GM19395 (cell line): Measurements from ENCODE around the gene COA8.
"Not testable (repeated sequence)": the region's sequence is repeated elsewhere in the genome, so short reads cannot be mapped to it uniquely, and the experiment has no call there.

Experiments used
- ATAC-seq: cut with Tn5 transposase; IDR thresholded peaks from one replicate; pipeline ENCODE4 v1.9.1; 2021; ENCODE audit warnings: mild to moderate bottlenecking, moderate library complexity; ENCODE audit not compliant: unreplicated experiment

The COA8 gene

GRCh38 chr14:103525430-103526246, 37.1 kb upstream of the COA8 start:
- not testable (repeated sequence) for ATAC-seq

DNA sequence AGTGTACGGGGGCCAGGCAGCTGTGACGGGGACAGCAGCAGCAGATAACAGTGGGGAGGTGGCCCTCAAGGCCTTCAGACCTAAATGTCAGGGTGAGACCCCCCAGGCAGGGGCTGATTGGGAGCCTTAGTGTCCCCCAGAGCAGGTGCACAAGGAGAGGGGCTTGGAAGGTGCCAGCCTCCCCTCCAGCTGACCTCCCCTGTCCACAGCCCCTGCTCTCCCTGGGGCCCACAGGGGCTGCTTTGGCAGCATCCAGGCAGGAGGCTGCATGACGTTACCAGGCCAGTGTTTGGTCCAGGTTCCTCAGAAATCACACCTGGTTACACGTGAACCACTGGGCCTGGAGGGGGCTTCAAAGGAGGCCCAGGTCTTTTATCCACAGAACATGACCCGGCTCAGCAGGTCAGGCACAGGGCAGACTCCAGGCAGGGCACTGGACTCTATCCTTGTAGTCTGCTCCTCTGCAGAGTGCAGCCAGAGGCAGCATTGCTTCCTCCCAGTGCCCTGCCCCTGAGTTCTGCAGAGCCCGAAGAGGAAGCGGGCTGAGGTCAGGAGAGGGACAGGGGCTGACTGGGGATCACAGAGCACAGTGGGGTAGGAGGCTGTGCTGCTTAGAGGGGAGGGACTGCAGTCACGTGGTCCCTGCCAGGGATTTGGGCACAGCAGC, 36.4 kb upstream of the COA8 start:
- no peak for ATAC-seq

DNA sequence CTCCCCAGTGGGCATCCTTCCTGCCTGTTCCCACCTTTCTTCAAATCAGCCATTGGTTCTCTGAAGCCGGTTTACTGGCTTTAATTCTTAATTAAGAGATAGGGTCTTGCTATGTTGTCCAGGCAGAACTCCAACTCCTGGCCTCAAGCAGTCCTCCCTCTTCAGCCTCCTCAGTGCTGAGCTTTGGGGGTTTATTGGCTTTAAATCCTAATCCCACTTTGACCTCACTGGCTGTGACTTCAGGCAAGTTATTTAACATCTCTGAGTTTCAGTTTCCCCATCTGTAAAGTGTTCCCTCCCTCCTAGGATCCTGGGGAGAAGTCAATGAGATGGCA, 35.9 kb upstream of the COA8 start:
- ATAC-seq = no peak

DNA sequence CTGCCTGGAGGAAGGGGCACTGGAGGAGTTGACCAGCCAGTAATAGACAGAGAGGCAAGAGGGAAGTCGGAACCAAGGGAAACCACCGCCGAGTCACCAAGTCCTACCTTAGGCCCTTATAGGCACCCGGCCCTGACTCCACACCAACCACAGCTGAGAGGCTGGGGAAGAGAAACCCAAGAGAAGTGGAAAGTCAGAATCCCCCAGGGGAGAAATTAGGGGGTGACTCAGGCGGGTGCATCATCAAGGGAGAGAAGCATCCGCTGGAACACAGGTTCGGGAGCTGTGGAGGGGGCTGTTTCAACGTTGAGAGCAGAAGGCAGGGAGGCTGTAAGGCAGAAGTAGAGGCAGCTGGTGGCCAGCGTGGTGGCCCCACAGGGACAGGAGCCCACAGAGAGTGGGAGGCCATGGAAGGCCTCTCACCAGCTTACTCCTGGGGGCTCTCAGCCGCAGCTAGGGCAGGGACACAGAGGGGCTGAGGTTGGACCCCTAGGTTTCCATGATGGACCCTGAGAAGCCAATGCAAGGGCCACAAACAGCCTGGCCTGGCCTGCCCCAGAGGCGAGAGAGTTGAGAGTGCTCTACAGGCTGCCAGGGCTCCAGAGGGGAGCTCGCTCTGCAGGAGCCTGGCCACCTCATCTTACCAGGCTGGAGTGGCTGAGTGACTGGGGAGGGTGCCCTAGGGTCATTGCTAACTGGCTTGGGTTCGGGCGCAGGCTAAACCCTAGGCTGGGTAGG, 35.2 kb upstream of the COA8 start:
- ATAC-seq = peak; percentile 61

DNA sequence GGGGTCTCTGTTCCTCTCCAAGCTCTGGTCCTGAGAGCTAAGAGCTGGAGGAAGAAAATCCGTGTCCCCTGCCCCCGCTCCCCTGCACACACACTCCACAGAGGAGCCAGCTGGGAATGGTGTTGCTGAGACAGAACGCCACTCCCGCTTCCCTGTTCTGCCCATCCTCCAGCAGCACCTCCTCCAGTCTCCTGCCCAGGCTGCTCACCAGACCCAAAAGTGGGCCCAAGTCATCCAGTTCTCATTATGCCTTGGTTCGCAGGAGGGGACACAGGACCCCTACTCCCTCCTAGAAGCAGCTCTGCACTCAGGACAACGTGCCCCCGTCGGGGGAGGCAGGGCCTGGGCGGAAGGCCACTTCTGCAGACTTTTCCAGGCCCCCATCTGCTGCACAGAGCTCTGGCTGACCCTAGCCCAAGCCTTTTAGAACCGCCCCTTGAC, 34.6 kb upstream of the COA8 start:
- no peak for ATAC-seq

DNA sequence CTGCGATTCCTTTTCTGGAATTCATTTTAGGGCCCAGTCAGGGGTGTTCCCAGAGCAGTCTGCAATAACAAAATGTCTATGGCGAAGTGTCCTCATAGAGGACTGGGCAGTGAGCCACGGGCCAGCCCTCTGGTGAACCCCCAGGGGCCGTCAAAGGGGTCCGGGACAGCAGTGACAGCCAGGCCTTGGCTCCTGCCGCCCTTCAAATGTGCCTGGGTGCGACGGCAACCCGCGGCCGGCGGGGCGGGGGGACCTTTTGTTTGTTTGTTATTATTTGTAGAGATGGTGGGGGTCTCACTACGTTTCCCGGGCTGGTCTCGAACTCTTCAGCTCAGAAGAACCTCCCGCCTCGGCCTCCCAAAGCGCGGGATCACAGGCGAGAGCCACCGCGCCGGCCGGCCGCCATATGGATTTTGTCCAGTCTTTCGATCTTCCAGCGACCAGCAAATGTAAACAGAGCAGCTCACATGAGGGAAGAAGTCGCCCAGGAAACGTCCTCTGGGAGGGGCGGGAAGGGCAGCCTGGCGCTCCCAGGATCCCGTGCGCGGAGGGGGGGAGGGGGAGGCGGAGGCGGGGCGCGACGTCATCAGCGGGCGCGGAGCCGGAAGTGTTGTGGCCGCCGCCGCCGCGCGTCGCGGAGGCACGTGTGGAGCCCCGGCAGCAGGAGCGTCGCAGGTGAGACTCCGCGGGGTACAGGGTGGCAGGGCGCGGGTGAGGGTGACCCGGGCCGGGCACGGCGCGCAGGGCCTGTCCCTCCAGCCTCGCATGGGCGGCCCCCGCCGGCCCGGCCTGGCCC, 34.0 kb upstream of the COA8 start, which contains the start of gene TRMT61A:
Gene TRMT61A (plus strand): TSS at position 610 of the 796 bp plus-strand sequence. CDS start 783 bp downstream, outside the sequence.
- no peak for ATAC-seq

GRCh38 chr14:103529383-103530365, 33.1 kb upstream of the COA8 start:
- ATAC-seq = no peak

- no peak for ATAC-seq
Observed at GRCh38 chr14:103530390-103530789, 32.4 kb upstream of the COA8 start.

DNA sequence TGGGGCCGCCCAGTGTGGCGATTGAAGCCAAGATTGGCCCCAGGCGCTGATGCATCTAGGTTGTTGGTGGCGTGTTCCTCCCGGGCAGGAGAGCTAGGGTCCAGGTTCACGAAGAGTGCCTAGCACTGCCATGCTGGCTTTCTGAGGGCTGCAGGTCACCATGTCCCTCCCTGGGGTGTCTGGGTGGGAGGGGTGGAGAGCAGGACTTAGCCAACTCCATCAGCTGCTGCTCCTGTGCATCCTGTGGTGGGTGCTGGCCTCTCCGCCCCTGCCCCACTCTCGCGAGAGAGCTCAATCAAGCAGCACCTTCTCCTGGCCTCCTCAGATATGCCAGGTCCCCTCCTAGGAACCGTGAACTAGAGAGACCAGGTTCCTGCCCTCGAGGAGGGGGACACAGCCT, 31.9 kb upstream of the COA8 start:
- ATAC-seq = no peak

DNA sequence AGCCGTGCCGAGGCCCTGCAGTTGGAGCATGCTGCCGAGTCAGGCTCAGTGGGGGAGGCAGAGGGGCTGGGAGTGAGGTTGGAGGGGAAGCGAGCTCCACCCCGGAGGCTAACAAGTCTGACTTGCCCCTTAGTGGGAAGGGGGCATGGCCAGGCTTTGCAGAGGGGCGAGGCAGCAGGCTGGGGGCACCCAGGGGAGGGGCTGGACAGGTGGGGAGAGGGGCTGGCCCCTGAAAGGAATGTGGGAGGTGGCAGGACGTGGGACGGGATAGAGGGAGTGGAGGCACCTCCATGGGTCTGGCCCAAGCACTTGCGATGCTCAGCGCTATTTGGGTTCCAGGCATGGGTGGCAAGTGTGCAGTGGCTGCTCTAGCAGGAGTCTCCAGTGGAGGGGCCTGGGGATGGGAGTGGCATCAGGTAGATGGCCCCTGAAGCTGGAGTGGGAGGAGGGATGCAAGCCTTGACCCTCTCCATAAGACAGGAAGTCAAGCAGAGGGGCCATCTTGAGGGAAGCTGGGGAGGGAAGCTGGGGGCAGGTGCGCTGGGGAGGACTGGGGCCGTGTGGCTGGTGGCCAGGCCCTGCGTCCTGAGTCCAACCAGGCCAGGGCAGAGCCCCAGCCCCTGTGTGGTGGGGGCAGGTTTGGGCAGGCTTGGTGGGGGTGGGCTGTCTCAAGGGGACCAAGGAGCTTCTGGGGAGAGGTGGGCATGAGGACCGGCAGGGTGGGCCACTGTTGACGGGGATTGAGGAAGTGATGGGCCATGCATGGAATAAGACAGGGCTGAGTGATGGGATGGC, 31.1 kb upstream of the COA8 start:
- no peak for ATAC-seq

DNA sequence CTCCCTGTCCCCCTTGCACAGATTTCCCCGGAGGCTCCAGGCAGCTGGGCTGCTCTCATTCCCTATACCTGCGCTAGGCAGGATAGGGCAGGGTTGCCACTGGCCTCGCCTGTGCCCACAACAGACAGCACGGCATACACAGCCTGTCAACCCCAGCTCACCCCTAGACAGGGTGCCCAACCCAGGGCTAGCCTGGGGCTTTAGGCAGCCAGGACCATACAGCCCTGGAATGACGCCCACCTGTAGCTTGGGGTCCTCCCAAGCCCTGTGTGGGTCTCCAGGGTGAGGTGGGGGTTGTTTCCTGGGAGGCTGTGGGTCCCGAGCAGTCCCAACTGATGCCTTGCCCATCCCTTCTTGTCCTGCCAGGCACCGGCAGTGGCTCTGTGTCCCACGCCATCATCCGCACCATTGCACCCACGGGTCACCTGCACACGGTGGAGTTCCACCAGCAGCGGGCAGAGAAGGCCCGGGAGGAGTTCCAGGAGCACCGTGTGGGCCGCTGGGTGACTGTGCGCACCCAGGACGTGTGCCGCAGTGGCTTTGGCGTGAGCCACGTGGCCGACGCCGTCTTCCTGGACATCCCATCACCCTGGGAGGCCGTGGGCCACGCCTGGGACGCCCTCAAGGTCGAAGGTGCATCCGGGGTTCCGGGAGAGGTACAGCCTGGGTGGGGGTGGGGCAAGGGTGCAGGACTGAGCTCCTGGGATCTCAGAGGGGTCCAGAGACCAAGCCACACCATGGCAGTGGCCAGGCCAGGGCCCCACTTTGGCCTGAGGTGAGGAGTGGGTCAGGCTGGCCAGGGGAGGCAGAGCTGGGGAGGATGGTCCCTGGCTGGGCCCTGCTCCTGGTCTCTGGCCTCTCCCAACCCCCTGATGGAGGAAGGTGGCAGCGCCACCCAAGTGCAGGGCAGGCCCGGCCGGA, 30.3 kb upstream of the COA8 start:
- no peak for ATAC-seq

DNA sequence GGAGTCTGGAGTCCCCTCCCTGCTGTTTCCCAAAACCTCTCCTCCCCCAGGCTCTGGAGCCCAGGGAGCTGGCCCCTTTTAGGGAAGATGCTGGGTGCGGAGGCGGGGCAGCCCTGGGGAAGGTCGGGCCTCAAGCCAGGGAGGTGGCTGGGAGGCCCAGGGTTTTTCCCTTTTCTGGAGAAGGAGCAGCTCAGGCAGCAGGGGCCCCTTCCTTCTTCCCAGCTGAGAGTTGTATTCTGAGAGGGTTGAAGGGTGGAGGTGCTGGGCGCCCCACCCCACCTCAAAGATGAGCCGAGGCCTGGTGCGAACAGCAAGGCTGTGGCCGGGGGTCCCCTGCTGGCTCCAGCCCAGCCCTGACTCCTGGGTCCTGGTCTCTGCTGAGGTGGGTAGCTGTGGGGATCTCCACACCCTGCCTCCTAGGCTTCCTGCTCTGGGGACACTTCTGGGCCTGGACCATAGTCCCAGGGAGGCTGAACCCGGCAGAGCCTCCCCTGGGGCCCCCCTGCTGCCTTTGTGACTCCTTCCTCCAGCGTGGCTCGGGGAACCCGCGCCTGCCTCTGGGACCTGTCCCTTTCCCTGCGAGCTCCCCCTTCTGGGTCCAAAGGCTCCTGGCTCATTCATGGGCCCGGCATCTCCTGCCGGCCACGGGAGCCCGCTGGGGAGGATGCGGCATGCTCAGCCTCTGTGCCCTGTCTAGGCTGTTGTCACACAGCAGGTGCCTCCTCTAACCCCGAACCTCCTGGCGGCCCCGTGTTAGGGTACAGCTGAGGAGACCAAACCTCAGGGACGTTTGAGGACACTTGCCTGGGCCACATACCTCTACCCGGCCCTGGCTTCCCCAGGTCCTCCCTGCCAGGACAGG, 29.4 kb upstream of the COA8 start:
- no peak for ATAC-seq

DNA sequence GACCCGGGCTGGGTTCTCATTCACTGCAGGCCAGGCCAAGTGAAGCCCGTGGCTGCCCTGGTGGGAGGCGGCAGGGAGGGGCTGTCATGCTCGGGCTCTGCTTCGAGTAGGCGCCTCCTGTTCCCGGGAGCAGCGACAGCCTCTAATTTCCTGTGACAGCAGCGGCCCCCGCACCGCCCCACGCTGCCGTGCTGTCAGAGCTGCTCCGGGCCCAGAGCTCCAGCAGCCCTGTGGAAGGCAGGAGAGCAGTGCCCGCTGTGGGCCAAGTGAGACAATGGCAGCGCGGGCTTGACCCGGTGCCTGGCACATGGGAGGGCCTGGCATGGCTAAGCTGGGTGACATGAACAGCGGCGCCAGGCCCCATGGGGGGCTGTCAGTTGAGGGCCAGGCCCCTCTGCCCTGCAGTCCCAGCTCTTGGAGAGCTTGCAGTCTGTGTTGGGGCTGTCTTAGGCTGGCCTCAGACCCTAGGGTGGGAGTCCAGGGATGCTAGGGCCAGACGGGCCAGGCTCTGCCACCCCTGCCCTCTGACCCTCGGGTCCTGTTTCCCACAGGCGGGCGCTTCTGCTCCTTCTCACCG, 28.7 kb upstream of the COA8 start:
- no peak for ATAC-seq

- ATAC-seq = no peak
Observed at GRCh38 chr14:103534576-103535061, 28.1 kb upstream of the COA8 start.

DNA sequence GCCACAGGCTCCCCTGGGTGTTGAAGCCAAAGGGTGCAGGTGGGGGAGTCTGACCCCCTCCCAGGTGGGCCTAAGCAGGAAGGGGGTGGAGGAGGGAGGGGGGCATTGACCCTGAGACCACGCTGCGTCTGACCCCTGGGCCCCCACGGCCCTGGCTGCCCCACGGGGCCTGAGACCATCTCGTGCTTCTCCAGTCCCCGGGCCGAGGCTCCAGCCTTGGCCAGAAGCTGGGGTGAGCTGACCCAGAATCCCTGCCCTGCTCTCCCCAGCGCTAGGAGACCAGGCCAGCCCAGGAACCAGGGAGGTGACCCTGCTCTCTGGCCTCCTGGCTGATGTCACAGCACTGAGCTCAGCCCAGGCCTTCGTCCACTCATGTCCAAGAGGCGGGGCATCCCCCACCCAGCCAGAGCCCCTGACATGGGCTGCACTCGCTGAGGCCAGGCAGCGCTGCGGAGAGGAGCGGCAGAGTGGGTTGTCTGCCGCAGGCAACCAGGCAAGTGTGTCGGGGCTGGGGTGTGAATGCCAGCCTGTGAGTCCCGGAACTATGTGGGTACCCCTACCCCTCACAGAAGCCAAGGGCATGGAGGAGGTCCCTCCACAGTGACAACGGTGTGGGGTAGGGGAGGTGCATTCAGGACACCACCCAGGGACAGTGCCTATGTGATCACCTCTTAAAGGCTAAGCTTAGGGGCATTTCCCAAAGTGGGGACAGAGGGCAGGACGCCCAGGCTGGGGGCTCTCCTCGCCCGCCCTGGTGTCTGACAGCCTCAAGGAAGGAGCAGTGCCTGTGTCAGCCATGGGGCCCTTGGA, 27.5 kb upstream of the COA8 start:
- no peak for ATAC-seq
